ENCODE results near the gene TMEM165. TPM values are rescaled to one million over a fixed set of nuclear protein-coding genes. Genes with fewer than 3 reads are reported as not detected.
"Not testable (repeated sequence)": the region's sequence is repeated elsewhere in the genome, so short reads cannot be mapped to it uniquely, and the experiment has no call there.

TMEM165 gene
- total and polyA plus RNA-seq, 3 donors from 2014 or later, result 39.9 to 122 (median 94.8) TPM

DNA sequence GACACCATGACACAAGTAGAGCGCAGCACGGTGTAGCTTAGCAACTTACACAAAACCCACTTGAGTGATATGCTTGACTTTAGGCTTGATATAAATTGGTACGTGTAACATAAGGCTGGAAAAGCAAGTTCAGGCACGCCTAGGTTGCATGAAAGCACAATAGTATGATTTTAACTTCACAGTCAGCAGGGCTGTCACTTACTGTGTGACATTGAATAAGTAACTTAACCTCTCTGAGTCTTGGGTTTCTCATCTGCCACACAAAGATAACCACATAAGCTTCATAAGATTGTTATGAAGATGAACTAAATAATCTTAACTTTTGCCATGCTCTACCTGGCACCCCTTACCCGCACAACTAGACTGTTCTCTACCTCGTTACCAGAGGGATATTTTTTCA is 40.2 kb upstream of the TMEM165 start:
- H3K36me3 ChIP-seq (ENCODE audit: low read depth, missing control alignments), result no peaks in the 10 kb centered on the region
- WGBS, 2 donors, result 76% methylated on average over 6 of the region's 6 CpGs
- H3K4me3 ChIP-seq, result no peak overlapping the region
- peaks cover 9% of the 10 kb centered on the region for H3K4me1 ChIP-seq
- H3K27me3 ChIP-seq, result no peaks in the 10 kb centered on the region
- H3K27ac ChIP-seq, result no peak overlapping the region
- TF ChIP-seq, protein P1, sequence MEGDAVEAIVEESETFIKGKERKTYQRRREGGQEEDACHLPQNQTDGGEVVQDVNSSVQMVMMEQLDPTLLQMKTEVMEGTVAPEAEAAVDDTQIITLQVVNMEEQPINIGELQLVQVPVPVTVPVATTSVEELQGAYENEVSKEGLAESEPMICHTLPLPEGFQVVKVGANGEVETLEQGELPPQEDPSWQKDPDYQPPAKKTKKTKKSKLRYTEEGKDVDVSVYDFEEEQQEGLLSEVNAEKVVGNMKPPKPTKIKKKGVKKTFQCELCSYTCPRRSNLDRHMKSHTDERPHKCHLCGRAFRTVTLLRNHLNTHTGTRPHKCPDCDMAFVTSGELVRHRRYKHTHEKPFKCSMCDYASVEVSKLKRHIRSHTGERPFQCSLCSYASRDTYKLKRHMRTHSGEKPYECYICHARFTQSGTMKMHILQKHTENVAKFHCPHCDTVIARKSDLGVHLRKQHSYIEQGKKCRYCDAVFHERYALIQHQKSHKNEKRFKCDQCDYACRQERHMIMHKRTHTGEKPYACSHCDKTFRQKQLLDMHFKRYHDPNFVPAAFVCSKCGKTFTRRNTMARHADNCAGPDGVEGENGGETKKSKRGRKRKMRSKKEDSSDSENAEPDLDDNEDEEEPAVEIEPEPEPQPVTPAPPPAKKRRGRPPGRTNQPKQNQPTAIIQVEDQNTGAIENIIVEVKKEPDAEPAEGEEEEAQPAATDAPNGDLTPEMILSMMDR (IDR thresholded peaks at IDR 0.05), result no peak
- TF ChIP-seq POLR2A (IDR thresholded peaks at IDR 0.05), result no peak
- H3K9me3 ChIP-seq, result no peaks in the 10 kb centered on the region
- intact Hi-C loops (cut with DNase I; ENCODE audit: low total_unique reads), result no loop called here
- DNase-seq, result no peak

DNA sequence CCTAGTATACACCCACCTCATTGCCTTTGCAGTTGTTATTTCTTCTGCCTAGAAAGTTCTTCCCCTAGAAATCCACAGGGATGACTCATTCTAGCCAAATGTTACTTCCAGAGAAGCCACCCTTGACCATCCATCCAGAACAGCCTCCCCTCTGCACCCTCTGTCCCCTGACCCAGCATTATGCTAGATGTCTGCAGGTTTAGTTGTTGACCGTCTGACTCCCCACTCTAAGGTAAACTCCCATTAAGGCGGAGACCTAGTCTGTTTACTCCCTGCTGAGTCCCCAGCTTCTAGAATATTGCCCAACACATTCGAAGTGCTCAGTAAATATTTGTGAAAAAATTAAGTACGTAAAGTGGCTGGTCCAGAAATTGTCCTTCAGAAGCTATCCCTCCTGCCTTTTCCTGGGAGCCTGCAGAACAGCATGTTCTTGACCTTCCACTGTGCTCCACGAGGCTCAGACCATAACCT is 38.7 kb upstream of the TMEM165 start:
- no peak for DNase-seq
- WGBS, 2 donors, result 60 to 62% methylated on average over 5 of the region's 5 CpGs
- Histone ChIP-seq H3K9me3 (no peaks in the 10 kb centered on the region), H3K27ac (no peak overlapping the region), H3K27me3 (no peaks in the 10 kb centered on the region), H3K36me3 (ENCODE audit: low read depth, missing control alignments) (no peaks in the 10 kb centered on the region), H3K4me1 (peaks cover 9% of the 10 kb centered on the region), H3K4me3 (no peak overlapping the region)
- TF ChIP-seq, protein P1 (IDR thresholded peaks at IDR 0.05), result no peak
- TF ChIP-seq POLR2A (IDR thresholded peaks at IDR 0.05), result no peak
- intact Hi-C loops (cut with DNase I; ENCODE audit: low total_unique reads), result no loop called here

DNA sequence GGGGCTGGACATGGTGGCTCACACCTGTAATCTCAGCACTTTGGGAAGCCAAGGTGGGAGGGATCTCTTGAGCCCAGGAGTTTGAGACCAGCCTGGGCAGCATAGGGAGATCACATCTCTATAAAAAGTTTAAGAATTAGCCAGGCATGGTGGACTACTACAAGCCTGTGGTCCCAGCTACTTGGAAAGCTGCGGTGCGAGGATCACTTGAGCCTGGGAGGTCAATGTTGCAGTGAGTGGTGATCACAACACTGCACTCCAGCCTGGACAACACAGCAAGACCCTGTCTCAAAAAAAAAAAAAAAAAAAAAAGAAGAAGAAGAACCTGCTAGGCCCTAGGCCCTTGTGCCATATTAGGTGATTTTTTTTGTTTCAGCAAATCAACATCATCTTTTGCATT is 37.5 kb upstream of the TMEM165 start:
- Histone ChIP-seq H3K9me3 (no peaks in the 10 kb centered on the region), H3K4me3 (no peak overlapping the region), H3K27ac (peak overlapping the region in 1 of 2 donors; percentile 28), H3K27me3 (no peaks in the 10 kb centered on the region), H3K36me3 (ENCODE audit: low read depth, missing control alignments) (no peaks in the 10 kb centered on the region), H3K4me1 (peaks cover 9% of the 10 kb centered on the region)
- intact Hi-C loops (cut with DNase I; ENCODE audit: low total_unique reads), result no loop called here
- DNase-seq, result no peak
- WGBS, 2 donors, result 84 to 87% methylated on average over 2 of the region's 2 CpGs
- no peak for TF ChIP-seq POLR2A (IDR thresholded peaks at IDR 0.05)
- TF ChIP-seq, protein P1 (IDR thresholded peaks at IDR 0.05), result no peak

DNA sequence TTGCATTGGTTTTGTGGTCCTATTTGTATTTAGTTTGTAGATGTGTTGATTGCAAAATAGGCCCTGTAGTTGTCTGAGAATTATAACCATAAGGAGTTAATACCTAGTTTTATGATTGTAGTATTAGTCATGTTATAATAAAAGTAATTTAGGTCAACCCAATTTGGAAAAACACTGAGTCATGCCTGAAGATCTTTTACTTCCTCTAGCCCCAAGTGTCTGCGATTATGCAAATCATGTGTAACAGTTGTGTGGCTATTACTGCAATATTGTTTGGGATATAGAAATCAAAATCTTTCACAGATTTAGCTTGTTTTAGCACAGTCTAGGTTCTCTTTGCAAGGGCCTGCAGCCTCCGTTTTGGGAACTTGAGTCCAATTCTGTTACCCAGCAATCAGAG is 37.1 kb upstream of the TMEM165 start:
- Histone ChIP-seq H3K4me3 (no peak overlapping the region), H3K36me3 (ENCODE audit: low read depth, missing control alignments) (no peaks in the 10 kb centered on the region), H3K4me1 (peaks cover 9% of the 10 kb centered on the region), H3K27me3 (no peaks in the 10 kb centered on the region), H3K27ac (peak overlapping the region in 1 of 2 donors; percentile 28), H3K9me3 (no peaks in the 10 kb centered on the region)
- DNase-seq, result no peak
- intact Hi-C loops (cut with DNase I; ENCODE audit: low total_unique reads), result no loop called here
- TF ChIP-seq, protein P1 (IDR thresholded peaks at IDR 0.05), result no peak
- no peak for TF ChIP-seq POLR2A (IDR thresholded peaks at IDR 0.05)
- WGBS, 2 donors, result 58 to 69% methylated on average over 2 of the region's 2 CpGs

DNA sequence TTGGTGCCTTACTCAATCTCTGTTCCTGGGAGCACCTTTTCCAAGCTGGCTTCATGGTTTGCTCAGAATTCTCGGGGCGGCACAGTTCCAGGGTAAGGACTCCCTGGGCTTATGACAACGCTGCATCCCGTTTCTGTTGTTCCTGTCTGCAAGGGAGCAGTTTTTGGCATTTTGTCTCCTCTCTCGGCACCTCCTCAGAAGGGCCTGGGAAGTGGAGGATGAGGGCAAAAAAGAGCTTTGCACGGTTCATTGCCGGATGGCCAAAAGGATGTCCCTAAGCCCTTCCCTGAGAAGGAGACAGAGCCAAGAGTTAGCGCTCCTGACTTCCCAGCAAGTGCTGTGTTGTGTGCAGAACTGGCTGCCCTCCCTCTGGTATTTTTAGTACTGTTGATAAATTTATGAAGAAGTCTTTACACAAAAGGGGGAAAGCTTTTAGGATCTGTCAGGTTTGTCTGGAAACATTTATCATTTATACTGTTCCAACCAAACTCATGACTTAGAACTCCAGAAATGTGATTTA is 36.3 kb upstream of the TMEM165 start:
- Histone ChIP-seq H3K27ac (peak overlapping the region in 1 of 2 donors; percentile 28), H3K9me3 (no peaks in the 10 kb centered on the region), H3K4me1 (peaks cover 9% of the 10 kb centered on the region), H3K36me3 (ENCODE audit: low read depth, missing control alignments) (no peaks in the 10 kb centered on the region), H3K27me3 (no peaks in the 10 kb centered on the region), H3K4me3 (no peak overlapping the region)
- WGBS, 2 donors, result 59 to 67% methylated on average over 8 of the region's 8 CpGs
- TF ChIP-seq, protein P1 (IDR thresholded peaks at IDR 0.05), result no peak
- no peak for TF ChIP-seq POLR2A (IDR thresholded peaks at IDR 0.05)
- DNase-seq, result peak; percentile 45
- intact Hi-C loops (cut with DNase I; ENCODE audit: low total_unique reads), result no loop called here

DNA sequence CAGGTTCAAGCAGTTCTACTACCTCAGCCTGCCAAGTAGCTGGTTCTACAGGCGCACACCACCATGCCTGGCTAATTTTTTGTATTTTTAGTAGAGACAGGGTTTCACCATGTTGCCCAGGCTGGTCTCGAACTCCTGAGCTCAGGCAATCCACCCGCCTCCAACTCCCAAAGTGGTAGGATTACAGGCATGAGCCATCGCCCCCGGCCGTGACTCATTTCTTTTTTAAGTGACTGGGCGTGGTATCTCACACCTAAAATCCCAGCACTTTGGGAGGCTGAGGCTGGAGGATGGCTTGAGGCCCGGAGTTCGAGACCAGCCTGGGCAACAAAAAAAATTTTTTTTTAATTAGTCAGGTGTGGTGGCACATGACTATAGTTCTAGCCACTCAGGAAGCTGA is 32.8 kb upstream of the TMEM165 start:
- intact Hi-C loops (cut with DNase I; ENCODE audit: low total_unique reads), result not testable (repeated sequence)

More for the DNA sequence above, 32.8 kb upstream of the TMEM165 start:
- not testable (repeated sequence) for H3K27ac ChIP-seq; H3K9me3 ChIP-seq; H3K4me3 ChIP-seq; H3K4me1 ChIP-seq; H3K36me3 ChIP-seq (ENCODE audit: low read depth, missing control alignments); H3K27me3 ChIP-seq; DNase-seq
- WGBS, 2 donors, result 92 to 94% methylated on average over 9 of the region's 9 CpGs
